ENCODE measurements around the gene ATP2C2. TPM values are rescaled to one million over a fixed set of nuclear protein-coding genes. Genes with fewer than 3 reads are reported as not detected.

Gene ATP2C2
- not detected in 2 replicates for total RNA-seq

GRCh38 chr16:84368308-84368996, at the start of gene ATP2C2:
Gene ATP2C2, plus strand, starts transcription at chr16:84368538. Its CDS starts 78 bp downstream, at chr16:84368616.

GRCh38 chr16:84504420-84505248, 136.3 kb downstream of the ATP2C2 start, which contains the start of gene MEAK7:
Gene MEAK7, minus strand, starts transcription at chr16:84504659. Its CDS starts 6,573 bp downstream, at chr16:84498086.

Other genes starting within 250 kb of the ATP2C2 start
- 22.1 and 28.3 TPM in 2 replicates for gene HSDL1, start 223.4 kb upstream of the ATP2C2 start, total RNA-seq
- gene DNAAF1, start 223.2 kb upstream of the ATP2C2 start, total RNA-seq: 0.09 TPM in 1 of 2 replicates, not detected in the other
- gene TAF1C, start 181.5 kb upstream of the ATP2C2 start, total RNA-seq: 15.7 and 23.1 TPM in 2 replicates
- gene ADAD2, start 177.4 kb upstream of the ATP2C2 start, total RNA-seq: under 0.01 and 0.18 TPM in 2 replicates
- not detected in 2 replicates for gene KCNG4, start 128.5 kb upstream of the ATP2C2 start, total RNA-seq
- gene WFDC1, start 73.7 kb upstream of the ATP2C2 start, total RNA-seq: not detected in 2 replicates
- 13.3 and 15.6 TPM in 2 replicates for gene MEAK7, start 136.1 kb downstream of the ATP2C2 start, total RNA-seq
- 133 and 143 TPM in 2 replicates for gene COTL1, start 249.5 kb downstream of the ATP2C2 start, total RNA-seq

All from endothelial cell of coronary artery (primary cell).